ENCODE data around the gene HEBP1.
"Not testable (repeated sequence)": the region's sequence is repeated elsewhere in the genome, so short reads cannot be mapped to it uniquely, and the experiment has no call there.

Gene HEBP1

GRCh38 chr12:12999959-13000615 lies at the start of gene HEBP1:
TSS of gene HEBP1 (minus strand) at chr12:13000265. CDS start at chr12:13000114, 151 bp downstream.
- in situ Hi-C loops (cut with HindIII; ENCODE audit: low pct_unique_long_range_greater_than_20kb, low sequenced_read_pairs) = no loop called here
- peak; percentile 57 to 81 for DNase-seq (ENCODE audit: low read depth in 1 of 2, low spot score in 1 of 2)
- no peak for TF ChIP-seq JUND (IDR thresholded peaks at IDR 0.05; ENCODE audit: low read depth)

DNA sequence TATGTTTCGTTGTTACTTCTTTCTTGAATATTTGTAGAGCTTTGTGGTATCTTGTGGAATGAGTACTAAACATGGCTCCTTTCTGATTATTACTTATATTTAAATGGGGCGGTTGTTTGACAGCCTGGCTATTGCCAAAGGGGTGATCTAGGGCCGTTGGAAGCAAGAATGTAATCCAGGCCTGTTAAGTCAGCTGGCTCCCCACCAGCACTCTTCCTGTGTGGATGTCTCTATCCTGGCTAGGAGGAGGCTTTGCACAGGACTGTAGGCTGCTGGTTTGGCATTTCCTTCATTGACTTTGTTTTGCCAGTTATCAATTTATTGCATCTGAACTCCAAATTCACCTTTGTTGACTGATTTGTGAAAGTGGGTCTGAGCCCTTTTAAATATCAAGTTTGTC lies 49.8 kb upstream of the HEBP1 start:
- TF ChIP-seq JUND (IDR thresholded peaks at IDR 0.05; ENCODE audit: low read depth) = no peak
- DNase-seq (ENCODE audit: low read depth in 1 of 2, low spot score in 1 of 2) = no peak
- in situ Hi-C loops (cut with HindIII; ENCODE audit: low pct_unique_long_range_greater_than_20kb, low sequenced_read_pairs) = no loop called here

DNA sequence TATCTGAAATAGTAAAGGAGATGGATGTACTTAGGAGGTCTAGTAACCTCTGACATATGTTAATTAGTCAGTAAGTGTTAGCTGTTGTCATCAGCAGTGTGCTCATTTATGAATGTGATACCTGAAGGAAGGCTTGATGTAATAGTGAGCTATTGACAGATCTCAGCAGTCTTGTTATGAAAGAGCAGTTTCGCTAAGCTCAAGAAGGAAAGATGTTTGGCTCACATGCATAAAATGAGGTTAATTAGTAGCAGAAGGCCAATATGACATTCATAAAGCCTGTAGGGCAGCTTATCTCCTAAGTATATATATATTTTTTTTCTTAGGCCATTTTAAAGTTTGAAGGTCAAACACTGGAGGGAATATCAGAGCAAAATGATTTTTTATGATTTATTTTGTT lies 46.9 kb upstream of the HEBP1 start:
- in situ Hi-C loops (cut with HindIII; ENCODE audit: low pct_unique_long_range_greater_than_20kb, low sequenced_read_pairs) = no loop called here
- no peak for DNase-seq (ENCODE audit: low read depth in 1 of 2, low spot score in 1 of 2)
- TF ChIP-seq JUND (IDR thresholded peaks at IDR 0.05; ENCODE audit: low read depth) = no peak

GRCh38 chr12:13045816-13046215 lies 45.8 kb upstream of the HEBP1 start:
- in situ Hi-C loops (cut with HindIII; ENCODE audit: low pct_unique_long_range_greater_than_20kb, low sequenced_read_pairs) = no loop called here
- DNase-seq (ENCODE audit: low read depth in 1 of 2, low spot score in 1 of 2) = peak; percentile 7 to 19
- TF ChIP-seq JUND (IDR thresholded peaks at IDR 0.05; ENCODE audit: low read depth) = no peak

DNA sequence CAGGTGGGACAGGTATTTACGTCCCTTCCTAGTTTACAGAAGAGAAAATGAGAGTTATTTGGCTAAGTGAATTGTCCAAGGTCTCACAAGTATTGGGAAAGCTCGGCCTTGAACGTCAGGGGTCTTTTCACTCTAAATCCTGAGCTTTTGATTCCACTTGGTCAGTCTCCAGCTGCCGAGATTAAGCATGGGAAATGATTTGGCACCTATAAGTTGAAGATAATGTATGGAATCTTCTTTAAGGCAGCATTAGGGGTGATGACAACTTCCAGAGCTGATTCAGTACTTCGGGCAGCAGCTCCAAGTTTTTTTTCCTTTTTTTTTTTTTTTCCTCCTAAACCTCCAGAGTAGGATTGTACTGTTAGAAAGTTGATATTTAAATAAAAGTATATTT lies 44.8 kb upstream of the HEBP1 start:
- in situ Hi-C loops (cut with HindIII; ENCODE audit: low pct_unique_long_range_greater_than_20kb, low sequenced_read_pairs) = no loop called here
- no peak for DNase-seq (ENCODE audit: low read depth in 1 of 2, low spot score in 1 of 2)
- no peak for TF ChIP-seq JUND (IDR thresholded peaks at IDR 0.05; ENCODE audit: low read depth)

DNA sequence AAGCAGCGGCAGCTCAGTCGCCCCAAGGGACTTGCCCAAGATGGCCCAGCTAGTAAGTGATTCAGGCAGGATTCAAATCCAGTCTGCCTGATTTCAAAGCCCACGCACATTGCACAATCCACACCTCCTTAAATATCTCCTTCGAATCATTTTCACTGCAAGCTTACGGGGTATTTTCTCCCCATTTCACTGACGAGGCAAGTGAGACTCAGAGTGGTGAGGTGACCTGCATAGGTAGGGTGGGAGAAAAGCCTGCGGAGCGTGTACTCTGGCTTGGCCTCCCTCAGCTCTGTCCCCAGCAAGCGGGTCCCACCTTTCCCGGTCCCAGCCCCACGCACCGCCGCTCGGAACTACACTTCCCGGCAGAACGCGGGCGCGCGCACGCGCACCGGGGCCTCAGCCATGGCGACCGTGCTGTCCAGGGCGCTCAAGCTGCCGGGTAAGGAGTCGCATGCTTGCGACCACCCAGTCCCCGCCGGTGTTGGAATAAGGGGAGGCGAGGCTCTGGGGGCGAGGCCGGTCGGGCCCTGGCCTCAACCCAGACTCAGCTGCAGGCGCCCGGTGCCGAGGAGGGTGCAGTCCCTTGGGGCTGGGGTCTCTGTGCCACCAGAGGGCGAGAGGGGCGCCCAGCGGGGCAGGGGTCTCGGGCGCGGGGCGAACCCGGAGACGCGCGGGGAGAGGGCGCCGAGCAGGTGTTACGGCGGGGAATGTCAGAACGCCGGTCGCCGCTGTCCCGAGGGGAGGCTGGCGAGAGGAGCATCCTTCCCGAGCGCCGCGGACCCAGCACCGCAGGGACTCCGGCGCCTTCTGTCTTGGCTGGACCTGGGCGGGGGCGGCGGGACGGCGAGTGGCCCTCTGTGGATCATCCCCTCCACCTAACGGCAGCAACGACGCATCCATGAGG lies 44.2 kb upstream of the HEBP1 start, which contains the start of gene FAM234B:
Gene FAM234B, plus strand, starts transcription at position 380 of the 904 bp plus-strand sequence. Its CDS starts 23 bp downstream, at position 403.
- DNase-seq (ENCODE audit: low read depth in 1 of 2, low spot score in 1 of 2) = peak; percentile 38
- in situ Hi-C loops (cut with HindIII; ENCODE audit: low pct_unique_long_range_greater_than_20kb, low sequenced_read_pairs) = no loop called here
- TF ChIP-seq JUND (IDR thresholded peaks at IDR 0.05; ENCODE audit: low read depth) = no peak

DNA sequence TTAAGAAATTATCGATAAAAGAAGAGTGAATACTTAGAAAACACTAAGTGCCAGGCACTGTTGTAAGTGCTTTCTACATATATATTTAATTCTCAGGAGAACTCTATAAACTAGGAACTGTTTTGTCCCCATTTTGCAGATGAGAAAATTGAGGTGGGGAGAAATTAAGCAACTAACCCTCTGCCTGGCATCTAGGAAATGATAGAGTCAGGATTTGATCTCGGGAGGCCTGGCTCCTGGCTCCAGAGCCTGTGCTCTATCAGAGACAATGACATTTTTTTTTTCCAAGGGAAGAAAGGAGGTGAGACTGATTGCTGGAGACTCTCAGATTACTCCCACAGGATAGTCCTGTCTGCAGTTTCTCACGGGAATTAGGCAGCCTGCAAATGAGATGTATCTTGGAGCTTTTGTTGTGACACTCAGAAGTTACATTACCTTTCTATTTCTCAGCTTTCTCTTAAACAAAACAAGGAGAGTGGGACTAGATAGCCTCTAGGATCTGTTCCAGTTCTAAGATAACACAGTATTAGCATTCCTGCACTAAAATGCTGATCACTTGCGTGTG lies 42.7 kb upstream of the HEBP1 start:
- TF ChIP-seq JUND (IDR thresholded peaks at IDR 0.05; ENCODE audit: low read depth) = no peak
- in situ Hi-C loops (cut with HindIII; ENCODE audit: low pct_unique_long_range_greater_than_20kb, low sequenced_read_pairs) = no loop called here
- DNase-seq (ENCODE audit: low read depth in 1 of 2, low spot score in 1 of 2) = no peak

DNA sequence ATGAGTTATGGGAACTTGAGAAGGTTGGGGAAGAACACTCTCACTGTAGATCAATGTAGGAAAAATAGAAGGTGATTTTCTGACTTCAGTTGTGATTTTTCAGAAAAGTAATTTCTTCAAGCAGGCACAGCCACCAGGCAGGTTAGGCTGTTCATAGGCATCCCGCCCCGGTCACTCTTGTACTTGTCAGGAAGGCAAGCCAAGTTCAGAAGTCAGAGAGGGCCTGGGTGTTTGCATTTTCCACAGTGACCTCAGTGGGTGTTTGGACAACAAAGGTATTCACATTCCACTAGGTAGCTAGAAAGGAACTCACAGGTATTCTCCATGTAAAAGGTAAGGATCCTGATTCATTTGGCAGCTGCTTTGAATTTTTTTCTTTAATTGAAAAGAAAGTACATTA lies 41.2 kb upstream of the HEBP1 start:
- no peak for TF ChIP-seq JUND (IDR thresholded peaks at IDR 0.05; ENCODE audit: low read depth)
- DNase-seq (ENCODE audit: low read depth in 1 of 2, low spot score in 1 of 2) = peak in 1 of 2 experiments; percentile 35
- in situ Hi-C loops (cut with HindIII; ENCODE audit: low pct_unique_long_range_greater_than_20kb, low sequenced_read_pairs) = no loop called here

DNA sequence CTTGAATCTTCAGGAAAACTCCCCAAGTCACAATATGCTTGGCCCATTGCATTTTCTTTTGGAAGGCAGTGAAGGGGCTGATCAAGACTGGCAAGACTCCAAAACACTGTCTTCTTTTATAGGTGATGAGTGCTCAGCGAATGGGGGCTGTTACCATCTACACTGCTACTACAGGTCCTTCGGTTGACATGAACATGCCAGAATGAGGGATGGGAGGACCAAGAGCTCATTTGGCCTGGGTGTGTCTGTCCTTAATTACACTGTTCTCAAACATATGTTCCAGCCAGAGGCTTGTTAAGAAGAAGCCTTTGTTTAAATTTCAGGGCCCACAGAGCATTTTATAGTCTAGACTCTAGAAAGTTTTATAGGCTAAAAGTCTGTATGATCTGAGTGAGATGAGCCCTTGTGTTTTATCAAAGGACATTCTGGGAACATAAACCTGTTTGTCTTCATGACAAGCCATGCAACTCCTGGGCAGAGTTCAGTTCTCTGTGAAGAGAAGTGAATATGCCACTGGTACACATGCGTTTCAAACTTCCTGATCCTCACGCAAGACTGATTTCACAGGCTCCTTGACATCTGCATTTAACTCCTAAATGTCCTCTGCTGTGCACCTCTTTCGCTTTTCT lies 39.4 kb upstream of the HEBP1 start:
- no peak for TF ChIP-seq JUND (IDR thresholded peaks at IDR 0.05; ENCODE audit: low read depth)
- in situ Hi-C loops (cut with HindIII; ENCODE audit: low pct_unique_long_range_greater_than_20kb, low sequenced_read_pairs) = no loop called here
- DNase-seq (ENCODE audit: low read depth in 1 of 2, low spot score in 1 of 2) = no peak

- in situ Hi-C loops (cut with HindIII; ENCODE audit: low pct_unique_long_range_greater_than_20kb, low sequenced_read_pairs) = no loop called here
- DNase-seq (ENCODE audit: low read depth in 1 of 2, low spot score in 1 of 2) = no peak
These were observed 38.6 kb upstream of the HEBP1 start for GRCh38 chr12:13038491-13039161.

DNA sequence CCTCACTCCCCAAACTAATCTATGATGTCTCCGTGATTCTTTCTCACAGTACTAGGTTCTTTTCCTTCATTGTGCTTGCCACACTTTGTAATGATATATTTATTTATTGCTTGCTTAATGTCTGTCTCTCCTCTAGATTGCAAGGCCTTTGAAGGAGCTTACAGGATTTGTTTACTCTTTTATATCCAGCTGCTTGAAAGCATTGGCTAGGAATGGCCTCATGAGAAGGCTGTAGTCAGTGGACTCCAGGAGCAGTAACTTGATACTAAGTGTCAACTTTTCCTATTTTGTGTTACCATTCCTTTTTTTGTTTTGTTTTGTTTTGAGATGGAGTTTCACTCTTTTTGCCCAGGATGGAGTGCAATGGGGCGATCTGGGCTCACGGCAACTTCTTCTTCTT lies 36.8 kb upstream of the HEBP1 start:
- no peak for DNase-seq (ENCODE audit: low read depth in 1 of 2, low spot score in 1 of 2)
- TF ChIP-seq JUND (IDR thresholded peaks at IDR 0.05; ENCODE audit: low read depth) = no peak
- in situ Hi-C loops (cut with HindIII; ENCODE audit: low pct_unique_long_range_greater_than_20kb, low sequenced_read_pairs) = no loop called here

More at GRCh38 chr12:13038491-13039161, 38.6 kb upstream of the HEBP1 start:
- no peak for TF ChIP-seq JUND (IDR thresholded peaks at IDR 0.05; ENCODE audit: low read depth)

DNA sequence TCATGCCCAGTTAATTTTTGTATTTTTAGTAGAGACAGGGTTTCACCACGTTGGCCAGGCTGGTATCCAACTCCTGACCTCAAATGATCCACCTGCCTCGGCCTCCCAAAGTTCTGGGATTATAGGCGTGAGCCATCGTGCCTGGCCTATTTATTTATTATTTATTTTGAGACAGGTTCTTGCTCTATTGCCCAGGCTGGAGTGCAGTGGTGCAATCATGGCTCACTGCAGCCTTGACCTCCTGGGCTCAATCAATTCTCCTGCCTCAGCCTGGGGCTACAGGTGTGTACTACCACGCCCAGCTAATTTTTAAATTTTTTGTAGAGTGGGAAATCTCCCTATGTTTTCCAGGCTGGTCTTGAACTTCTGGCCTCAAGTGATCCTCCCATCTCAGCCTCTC lies 35.3 kb upstream of the HEBP1 start:
- DNase-seq (ENCODE audit: low read depth in 1 of 2, low spot score in 1 of 2); in situ Hi-C loops (cut with HindIII; ENCODE audit: low pct_unique_long_range_greater_than_20kb, low sequenced_read_pairs): not testable (repeated sequence)
